T-cell (primary cell): ENCODE data around the gene RUNX3. TPM values are rescaled to one million over a fixed set of nuclear protein-coding genes. Genes with fewer than 3 reads are reported as not detected.

Experiments used
- ATAC-seq, 4 experiments: fragments of 200-7000 bp in 3 of 4; fragments of 150-1000 bp in 1 of 4; cut with Tn5 transposase; replicated peaks in 1 of 4; 1 replicate in 3 of 4; 2 replicates in 1 of 4; pipeline ENCODE4 v1.10.0; 2021; ENCODE audit warnings: moderate library complexity in 3 of 4, mild to moderate bottlenecking in 2 of 4, moderate number of reproducible peaks in 1 of 4
- CTCF ChIA-PET, 2 donors: fragments of 300-600 bp; sonication (Branson Sonifier 250); formaldehyde crosslinking; loops; one replicate each; lab custom pipeline; 2022; ENCODE audit warnings: antibody characterized with exemption in 2 of 2; lab: Charles Lee
- POLR2A ChIA-PET, 2 donors: fragments of 300-600 bp; sonication (Branson Sonifier 250); formaldehyde crosslinking; loops; one replicate each; lab custom pipeline; 2022; ENCODE audit warnings: antibody characterized with exemption in 2 of 2; lab: Charles Lee
- DNase-seq, 35 experiments: peaks; one replicate each; pipeline versions ENCODE4 v3.0.0 to v3.0.0-alpha.2; 2013 to 2023
- H3K27ac ChIP-seq: one replicate; pipeline ENCODE4 v1.5.1; 2013; ENCODE audit warnings: low read length
- H3K27me3 ChIP-seq, 2 experiments: replicated peaks in 1 of 2; 1 replicate in 1 of 2; 2 replicates in 1 of 2; pipeline versions ENCODE4 v1.6.1 to v1.7.0; 2013; ENCODE audit warnings: low read length in 1 of 2, mixed read lengths in 1 of 2; ENCODE audit not compliant: control insufficient read depth in 2 of 2, insufficient read depth in 2 of 2; ENCODE audit errors: extremely low read depth in 1 of 2
- H3K36me3 ChIP-seq, 2 donors: 1 replicate in 1 of 2; 2 replicates in 1 of 2; pipeline versions ENCODE4 v1.6.1 to v1.7.0; 2013; ENCODE audit warnings: low read length in 1 of 2; ENCODE audit not compliant: control insufficient read depth in 2 of 2, insufficient read depth in 1 of 2; ENCODE audit errors: extremely low read depth in 1 of 2
- H3K4me1 ChIP-seq, 2 experiments: 1 replicate in 1 of 2; 2 replicates in 1 of 2; pipeline versions ENCODE4 v1.6.1 to v1.7.0; 2013; ENCODE audit warnings: low read length in 2 of 2, mixed read lengths in 1 of 2; ENCODE audit not compliant: insufficient read depth in 2 of 2, control insufficient read depth in 1 of 2; ENCODE audit errors: extremely low read depth in 1 of 2
- H3K4me3 ChIP-seq, 2 donors: 1 replicate in 1 of 2; 2 replicates in 1 of 2; pipeline versions ENCODE4 v1.5.1 to v1.7.0; 2013; ENCODE audit warnings: mild to moderate bottlenecking in 2 of 2, low read length in 1 of 2, moderate library complexity in 1 of 2; ENCODE audit not compliant: control insufficient read depth in 1 of 2; ENCODE audit errors: extremely low read depth in 1 of 2
- H3K9me3 ChIP-seq: 2 replicates; pipeline ENCODE4 v1.7.0; 2013
- H3K27ac Mint-ChIP-seq, 2 donors: one replicate each; pipeline ENCODE4 v1.8.0; 2020 to 2021; ENCODE audit warnings: mild to moderate bottlenecking in 2 of 2, mixed read lengths in 2 of 2
- H3K27me3 Mint-ChIP-seq, 2 donors: one replicate each; pipeline ENCODE4 v1.8.0; 2021 to 2022; ENCODE audit warnings: mixed read lengths in 2 of 2
- H3K36me3 Mint-ChIP-seq: one replicate; pipeline ENCODE4 v1.8.0; 2021; ENCODE audit warnings: mixed read lengths
- H3K4me1 Mint-ChIP-seq, 3 donors: one replicate each; pipeline ENCODE4 v1.8.0; 2020 to 2022; ENCODE audit warnings: mixed read lengths in 3 of 3, mild to moderate bottlenecking in 1 of 3
- H3K4me3 Mint-ChIP-seq, 3 donors: one replicate each; pipeline ENCODE4 v1.8.0; 2020 to 2022; ENCODE audit warnings: mild to moderate bottlenecking in 3 of 3, mixed read lengths in 3 of 3, moderate library complexity in 3 of 3
- H3K9me3 Mint-ChIP-seq, 3 donors: one replicate each; pipeline ENCODE4 v1.8.0; 2020 to 2022; ENCODE audit warnings: mixed read lengths in 3 of 3
- WGBS: methylation state at CpG from one replicate; pipeline ENCODE4 v1.1.5; 2013; ENCODE audit warnings: missing lambda C conversion rate; ENCODE audit not compliant: insufficient coverage; 5-methylcytosine and 5-hydroxymethylcytosine counted together
- total RNA-seq, 35 experiments: library from RNA in 6 of 35; stranded (reverse) in 6 of 35; fragments of 120-200 nt in 1 of 35; gene quantifications; one replicate each; pipeline versions ENCODE4 v1.2.1 to v1.2.4 and lab custom pipeline; 2013 to 2026

Gene RUNX3
- total RNA-seq, 5 donors from 2014 or later (not counting 1 experiment from before 2014, with no cell fraction given): 140 to 220 (median 145) TPM

- Mint-ChIP-seq H3K4me1 (peaks cover 54 to 93% (median 85%) of the 10 kb centered on the region in 3 donors), H3K27me3 (no peaks in the 10 kb centered on the region), H3K4me3 (no peak overlapping the region), H3K27ac (peak overlapping the region; percentile 84 to 87), H3K36me3 (peaks cover 57% of the 10 kb centered on the region), H3K9me3 (no peaks in the 10 kb centered on the region)
- Histone ChIP-seq H3K9me3 (no peaks in the 10 kb centered on the region), H3K4me3 (no peak overlapping the region), H3K27ac (peak overlapping the region; percentile 96), H3K4me1 (peaks cover 23 to 97% of the 10 kb centered on the region in 2 experiments), H3K27me3 (no peaks in the 10 kb centered on the region), H3K36me3 (peaks cover 18 to 91% of the 10 kb centered on the region in 2 donors)
- ATAC-seq (no peak), DNase-seq (no peak)
- WGBS: 87% methylated on average over 2 of the region's 6 CpGs
- POLR2A ChIA-PET: interaction anchor here (0.9 to 10.4 kb wide), 2 partner anchors 8 to 9 kb away, joined by 7 to 91 read pairs; no protein-coding TSS in a partner anchor
- CTCF ChIA-PET: no interaction called here
These were observed 8.7 kb downstream of the RUNX3 start for GRCh38 chr1:24921412-24921811.

- POLR2A ChIA-PET: interaction anchor here in 1 of 2 donors (10.4 kb wide), 1 partner anchor 8 kb away, joined by 91 read pairs; no protein-coding TSS in a partner anchor
- DNase-seq: peak in 1 of 35 experiments; percentile 27
- no peaks in the 10 kb centered on the region for H3K9me3 Mint-ChIP-seq
These were observed 9.5 kb downstream of the RUNX3 start for GRCh38 chr1:24920533-24920925.

GRCh38 chr1:24919791-24920532, 10.1 kb downstream of the RUNX3 start:
- Mint-ChIP-seq H3K9me3 (no peaks in the 10 kb centered on the region), H3K27ac (peak overlapping the region; percentile 84 to 87), H3K4me3 (peak overlapping the region in 2 of 3 donors; percentile 36 to 39), H3K4me1 (peaks cover 48 to 93% (median 83%) of the 10 kb centered on the region in 3 donors), H3K27me3 (no peaks in the 10 kb centered on the region), H3K36me3 (peaks cover 51% of the 10 kb centered on the region)
- peaks cover 12 to 97% of the 10 kb centered on the region in 2 experiments for H3K4me1 ChIP-seq
- no peak for ATAC-seq
- H3K4me3 ChIP-seq: no peak overlapping the region
- no peaks in the 10 kb centered on the region for H3K9me3 ChIP-seq
- H3K27me3 ChIP-seq: no peaks in the 10 kb centered on the region
- H3K36me3 ChIP-seq: peaks cover 23 to 94% of the 10 kb centered on the region in 2 donors
- H3K27ac ChIP-seq: peak overlapping the region; percentile 96
- ChIA-PET POLR2A (interaction anchor here in 1 of 2 donors (0.6 to 0.7 kb wide), 2 partner anchors 8 to 71 kb away, joined by 4 to 9 read pairs; no protein-coding TSS in a partner anchor), CTCF (interaction anchor here (1.2 to 1.4 kb wide), 2 partner anchors 72 to 117 kb away, joined by 3 to 4 read pairs; no protein-coding TSS in a partner anchor)
- WGBS: 67% methylated on average over 1 of the region's 16 CpGs
- DNase-seq: peak in 2 of 35 experiments; percentile 33 to 55

More at GRCh38 chr1:24920533-24920925, 9.5 kb downstream of the RUNX3 start:
- peaks cover 48 to 93% (median 83%) of the 10 kb centered on the region in 3 donors for H3K4me1 Mint-ChIP-seq
- H3K9me3 ChIP-seq: no peaks in the 10 kb centered on the region
- peaks cover 15 to 97% of the 10 kb centered on the region in 2 experiments for H3K4me1 ChIP-seq
- H3K27ac ChIP-seq: peak overlapping the region; percentile 96
- no peak for ATAC-seq
- H3K4me3 Mint-ChIP-seq: peak overlapping the region in 2 of 3 donors; percentile 36 to 39
- no peaks in the 10 kb centered on the region for H3K27me3 ChIP-seq
- H3K27me3 Mint-ChIP-seq: no peaks in the 10 kb centered on the region
- no peak overlapping the region for H3K4me3 ChIP-seq
- peaks cover 51% of the 10 kb centered on the region for H3K36me3 Mint-ChIP-seq
- peaks cover 22 to 91% of the 10 kb centered on the region in 2 donors for H3K36me3 ChIP-seq
- CTCF ChIA-PET: no interaction called here
- H3K27ac Mint-ChIP-seq: peak overlapping the region; percentile 84 to 87
- no CpG with 5 or more reads among the region's 8 CpGs for WGBS

GRCh38 chr1:24918995-24919605, 11.0 kb downstream of the RUNX3 start:
- Histone ChIP-seq H3K4me3 (no peak overlapping the region), H3K36me3 (peaks cover 25 to 95% of the 10 kb centered on the region in 2 donors), H3K27ac (peak overlapping the region; percentile 96), H3K4me1 (peaks cover 5 to 97% of the 10 kb centered on the region in 2 experiments), H3K27me3 (no peaks in the 10 kb centered on the region), H3K9me3 (no peaks in the 10 kb centered on the region)
- 97% methylated on average over 7 of the region's 17 CpGs for WGBS
- ATAC-seq (no peak), DNase-seq (no peak)
- H3K9me3 Mint-ChIP-seq: no peaks in the 10 kb centered on the region
- H3K27ac Mint-ChIP-seq: peak overlapping the region; percentile 76 to 80
- H3K4me1 Mint-ChIP-seq: peaks cover 47 to 90% (median 80%) of the 10 kb centered on the region in 3 donors
- peaks cover 50% of the 10 kb centered on the region for H3K36me3 Mint-ChIP-seq
- ChIA-PET POLR2A (interaction anchor here in 1 of 2 donors (0.5 to 0.7 kb wide), 2 partner anchors 9 to 18 kb away, joined by 4 to 6 read pairs; no protein-coding TSS in a partner anchor), CTCF (interaction anchor here (1.2 to 1.4 kb wide), 2 partner anchors 71 to 118 kb away, joined by 3 to 4 read pairs; no protein-coding TSS in a partner anchor)
- H3K27me3 Mint-ChIP-seq: no peaks in the 10 kb centered on the region
- no peak overlapping the region for H3K4me3 Mint-ChIP-seq

GRCh38 chr1:24918370-24918769, 11.7 kb downstream of the RUNX3 start:
- WGBS: 94% methylated on average over 2 of the region's 2 CpGs
- DNase-seq (no peak), ATAC-seq (no peak)
- Mint-ChIP-seq H3K27me3 (no peaks in the 10 kb centered on the region), H3K36me3 (peaks cover 49% of the 10 kb centered on the region), H3K27ac (peak overlapping the region; percentile 76 to 80), H3K4me3 (no peak overlapping the region), H3K9me3 (no peaks in the 10 kb centered on the region), H3K4me1 (peaks cover 41 to 90% (median 77%) of the 10 kb centered on the region in 3 donors)
- H3K27ac ChIP-seq: peak overlapping the region; percentile 96
- POLR2A ChIA-PET: interaction anchor here in 1 of 2 donors (0.5 kb wide), 1 partner anchor 17 kb away, joined by 6 read pairs; no protein-coding TSS in a partner anchor
- no peaks in the 10 kb centered on the region for H3K9me3 ChIP-seq
- H3K4me3 ChIP-seq: no peak overlapping the region
- H3K4me1 ChIP-seq: peaks cover 4 to 97% of the 10 kb centered on the region in 2 experiments
- CTCF ChIA-PET: interaction anchor here in 1 of 2 donors (1.4 kb wide), 1 partner anchor 119 kb away, joined by 4 read pairs; no protein-coding TSS in a partner anchor
- no peaks in the 10 kb centered on the region for H3K27me3 ChIP-seq
- H3K36me3 ChIP-seq: peaks cover 27 to 95% of the 10 kb centered on the region in 2 donors
